K562 (cell line): Measurements from ENCODE around the gene MED29. TPM values are rescaled to one million over a fixed set of nuclear protein-coding genes. Genes with fewer than 3 reads are reported as not detected.

ENCODE experiments used
- ARID3B ChIP-seq: fragments of 250-450 bp; sonication (Bioruptor Pico); IDR thresholded peaks from 2 replicates; pipeline ENCODE4 v1.4.0; 2020; ENCODE audit warnings: borderline replicate concordance
- E2F4 ChIP-seq: sonication (generic); formaldehyde crosslinking; IDR thresholded peaks from 2 replicates; pipeline ENCODE4 v1.8.0; 2022; ENCODE audit warnings: mild to moderate bottlenecking, low read depth, missing genetic modification reagents
- FOS ChIP-seq: IDR thresholded peaks from 3 replicates; pipeline ENCODE4 v1.6.1; 2011; ENCODE audit not compliant: insufficient read length; ENCODE audit errors: extremely low read depth
- FOSL1 ChIP-seq: fragments of 200-800 bp; sonication (Bioruptor generic); conservative IDR thresholded peaks from 2 replicates; pipeline ENCODE4 v1.6.1; 2016; ENCODE audit warnings: missing genetic modification characterization, missing compliant biosample characterization
- GABPB1 ChIP-seq: sonication (generic); formaldehyde crosslinking; IDR thresholded peaks from 2 replicates; pipeline ENCODE4 v1.8.0; 2022; ENCODE audit warnings: mild to moderate bottlenecking, missing genetic modification reagents
- LCOR ChIP-seq: sonication (generic); formaldehyde crosslinking; IDR thresholded peaks from 2 replicates; pipeline ENCODE4 v1.8.0; 2022; ENCODE audit warnings: mild to moderate bottlenecking, missing genetic modification reagents
- MCM2 ChIP-seq: fragments of 450-650 bp; IDR thresholded peaks from 2 replicates; pipeline ENCODE4 v1.6.1; 2017; ENCODE audit warnings: low read depth, mild to moderate bottlenecking
- MTF1 ChIP-seq: fragments of 250-450 bp; sonication (Bioruptor Pico); IDR thresholded peaks from 2 replicates; pipeline ENCODE4 v1.9.0; 2021; ENCODE audit warnings: moderate library complexity, mild to moderate bottlenecking, inconsistent platforms, borderline replicate concordance
- MXD1 ChIP-seq: fragments of 250-450 bp; sonication (Bioruptor Pico); IDR thresholded peaks from 2 replicates; pipeline ENCODE4 v1.8.0; 2021; ENCODE audit warnings: borderline replicate concordance, mild to moderate bottlenecking, moderate library complexity; ENCODE audit not compliant: poor library complexity, severe bottlenecking
- NFIX ChIP-seq: fragments of 250-450 bp; sonication (Bioruptor Pico); IDR thresholded peaks from 2 replicates; pipeline ENCODE4 v1.4.0; 2020; ENCODE audit warnings: low read depth, mild to moderate bottlenecking, moderate library complexity
- RB1 ChIP-seq: fragments of 450-650 bp; IDR thresholded peaks from 2 replicates; pipeline ENCODE4 v1.6.1; 2017; ENCODE audit warnings: low read depth, mild to moderate bottlenecking
- RNF2 ChIP-seq: sonication (generic); IDR thresholded peaks from 2 replicates; pipeline ENCODE4 v1.6.1; 2016
- SIN3A ChIP-seq, 2 experiments: fragments of 150-350 bp in 1 of 2; IDR thresholded peaks; 2 replicates each; pipeline ENCODE4 v1.6.1; 2011 to 2016; ENCODE audit warnings: borderline replicate concordance in 2 of 2, low read depth in 2 of 2, low read length in 2 of 2, mild to moderate bottlenecking in 2 of 2, moderate library complexity in 2 of 2; ENCODE audit not compliant: control insufficient read depth in 1 of 2
- TCF3 ChIP-seq: sonication (generic); formaldehyde crosslinking; IDR thresholded peaks from 2 replicates; pipeline ENCODE4 v1.4.0; 2020; ENCODE audit warnings: mild to moderate bottlenecking, missing genetic modification reagents
- ZBTB8A ChIP-seq: fragments of 450-650 bp; IDR thresholded peaks from 2 replicates; pipeline ENCODE4 v1.6.1; 2018; ENCODE audit warnings: mild to moderate bottlenecking, moderate library complexity; ENCODE audit not compliant: partially characterized antibody
- ZNF695 ChIP-seq: fragments of 450-650 bp; formaldehyde crosslinking; IDR thresholded peaks from 2 replicates; pipeline ENCODE4 v1.4.0; 2020; ENCODE audit warnings: mild to moderate bottlenecking, moderate library complexity
- polyA plus RNA-seq, 8 experiments: library from polyadenylated mRNA; depleted of rRNA in 4 of 8; stranded (reverse) in 5 of 8; unstranded in 3 of 8; fragments of >200 nt; fragmentation: Nextera tagmentation in 2 of 8; fragmentation: Illumina TruSeq in 1 of 8; extraction: Ambion mirVana in 2 of 8; extraction: Trizol in 1 of 8; gene quantifications; 2 replicates each; pipeline versions ENCODE4 v1.2.1 to v1.2.3, GENCODE V29; 2011 to 2014; ENCODE audit warnings: inconsistent platforms in 1 of 8, missing spikeins in 1 of 8
- total RNA-seq, 7 experiments: library from RNA; depleted of rRNA in 6 of 7; stranded (reverse); fragments of >200 nt in 6 of 7; fragmentation: Illumina TruSeq in 2 of 7; extraction: Trizol in 2 of 7; gene quantifications; 2 replicates each; pipeline versions ENCODE4 v1.2.1 to v1.2.3, GENCODE V29; 2011 to 2021; ENCODE audit warnings: low replicate concordance in 1 of 7

MED29 gene
- total and polyA plus RNA-seq, 9 of the 15 experiments (the other 6 are each of a cell fraction or from before 2014, with no cell fraction given) = 1.8 to 22.6 (median 12.4) TPM

DNA sequence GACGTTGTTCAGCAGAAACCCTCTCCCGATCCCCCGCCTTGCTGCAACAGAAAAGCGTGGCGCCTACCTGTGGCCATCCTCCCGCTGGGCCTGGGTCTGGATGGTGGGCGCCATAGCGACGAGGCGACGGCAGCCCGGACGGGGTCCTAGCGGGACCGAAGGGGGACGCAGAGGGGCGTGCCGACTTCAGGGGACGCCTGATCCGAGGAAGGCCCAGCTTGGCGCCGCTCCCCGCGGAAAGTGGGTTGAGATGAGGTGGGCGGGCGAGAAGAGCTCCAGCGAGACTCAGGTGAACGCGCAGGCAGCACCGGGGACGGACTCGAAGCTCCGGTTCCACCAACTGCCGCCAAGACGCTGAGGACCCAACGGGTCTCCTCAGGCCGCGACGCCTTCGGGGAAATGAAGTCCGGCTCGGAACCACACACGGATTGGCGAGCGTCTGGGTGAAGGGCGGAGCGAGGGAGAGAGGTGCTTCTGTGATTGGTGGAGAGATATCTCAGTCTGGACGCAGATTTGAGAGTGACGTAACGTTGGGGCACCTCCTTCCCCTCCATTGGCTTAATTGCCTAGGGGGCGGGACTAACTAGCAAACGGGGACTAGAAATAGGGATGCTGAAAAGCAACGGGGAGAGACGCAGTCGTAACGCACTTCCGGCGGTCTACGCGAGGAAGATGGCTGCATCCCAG, at the start of gene MED29, which contains the start of gene PAF1 (continued):
- TF ChIP-seq FOSL1 (tag) = peak; percentile 52
- 0 out of 2 replicates have a peak, but pooled peaks have one; percentile 75 for TF ChIP-seq E2F4 (CRISPR knock-in tag)
- peak; percentile 95 for TF ChIP-seq LCOR (CRISPR knock-in tag)
- TF ChIP-seq RB1 = peak; percentile 94
- peak; percentile 95 for TF ChIP-seq FOS
- TF ChIP-seq RNF2 = no peak; the same call in 1 of the 2 replicates
- TF ChIP-seq GABPB1 (CRISPR knock-in tag) = peak; percentile 91
- TF ChIP-seq ARID3B (CRISPR knock-in tag) = 0 out of 2 replicates have a peak, but pooled peaks have one; percentile 8
- peak; percentile 29 to 77; a peak in 1 of 4 replicates for TF ChIP-seq SIN3A (IDR thresholded peaks at IDR 0.05; ENCODE audit: borderline replicate concordance in 2 of 2, control insufficient read depth in 1 of 2, low read depth in 2 of 2, low read length in 2 of 2)
- no peak for TF ChIP-seq MXD1 (CRISPR knock-in tag)
- 0 out of 2 replicates have a peak, but pooled peaks have one; percentile 33 for TF ChIP-seq TCF3 (CRISPR knock-in tag)
- TF ChIP-seq ZBTB8A = no peak
- TF ChIP-seq MCM2 = no peak
- TF ChIP-seq MTF1 (CRISPR knock-in tag) = no peak
- TF ChIP-seq ZNF695 = no peak
- TF ChIP-seq NFIX (CRISPR knock-in tag) = no peak
